Measurements from ENCODE around the gene ZNF366. TPM values are rescaled to one million over a fixed set of nuclear protein-coding genes. Genes with fewer than 3 reads are reported as not detected.

Gene ZNF366
- total RNA-seq, 1 experiment from 2014 or later, result not detected

DNA sequence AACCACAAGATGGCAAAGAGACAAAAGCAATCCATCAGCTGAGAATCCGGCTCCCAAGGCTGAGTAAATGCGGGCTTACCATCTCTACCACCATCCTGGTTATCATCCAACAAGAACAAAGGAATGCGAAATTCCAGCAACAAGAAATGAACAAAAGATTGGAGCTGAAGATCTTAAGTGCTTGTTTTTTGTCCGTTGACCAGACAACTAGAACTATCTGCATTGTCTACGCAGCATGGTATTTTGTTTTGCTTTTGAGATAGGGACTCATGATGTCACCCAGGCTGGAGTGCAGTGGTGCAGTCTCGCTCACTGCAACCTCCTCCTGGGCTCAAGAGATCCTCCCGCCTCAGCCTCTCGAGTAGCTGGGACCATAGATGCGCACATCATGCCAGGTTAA lies 88.9 kb downstream of the ZNF366 start:
- TF ChIP-seq, protein P1, sequence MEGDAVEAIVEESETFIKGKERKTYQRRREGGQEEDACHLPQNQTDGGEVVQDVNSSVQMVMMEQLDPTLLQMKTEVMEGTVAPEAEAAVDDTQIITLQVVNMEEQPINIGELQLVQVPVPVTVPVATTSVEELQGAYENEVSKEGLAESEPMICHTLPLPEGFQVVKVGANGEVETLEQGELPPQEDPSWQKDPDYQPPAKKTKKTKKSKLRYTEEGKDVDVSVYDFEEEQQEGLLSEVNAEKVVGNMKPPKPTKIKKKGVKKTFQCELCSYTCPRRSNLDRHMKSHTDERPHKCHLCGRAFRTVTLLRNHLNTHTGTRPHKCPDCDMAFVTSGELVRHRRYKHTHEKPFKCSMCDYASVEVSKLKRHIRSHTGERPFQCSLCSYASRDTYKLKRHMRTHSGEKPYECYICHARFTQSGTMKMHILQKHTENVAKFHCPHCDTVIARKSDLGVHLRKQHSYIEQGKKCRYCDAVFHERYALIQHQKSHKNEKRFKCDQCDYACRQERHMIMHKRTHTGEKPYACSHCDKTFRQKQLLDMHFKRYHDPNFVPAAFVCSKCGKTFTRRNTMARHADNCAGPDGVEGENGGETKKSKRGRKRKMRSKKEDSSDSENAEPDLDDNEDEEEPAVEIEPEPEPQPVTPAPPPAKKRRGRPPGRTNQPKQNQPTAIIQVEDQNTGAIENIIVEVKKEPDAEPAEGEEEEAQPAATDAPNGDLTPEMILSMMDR (IDR thresholded peaks at IDR 0.05; ENCODE audit: insufficient read depth in 1 of 2, low read depth in 1 of 2, low read length in 1 of 2, severe bottlenecking in 1 of 2, unreplicated experiment in 1 of 2), result no peak
- ChIA-PET POLR2A (no interaction called here), CTCF (interaction anchor here (1.0 kb wide), 1 partner anchor 20 kb away, joined by 3 read pairs; no protein-coding TSS in a partner anchor)
- Mint-ChIP-seq H3K4me3 (ENCODE audit: unreplicated experiment) (no peak overlapping the region), H3K27me3 (ENCODE audit: insufficient read depth, unreplicated experiment) (peaks cover 3% of the 10 kb centered on the region), H3K9me3 (ENCODE audit: unreplicated experiment) (peaks cover 18% of the 10 kb centered on the region), H3K36me3 (ENCODE audit: insufficient read depth, unreplicated experiment) (no peaks in the 10 kb centered on the region), H3K27ac (ENCODE audit: unreplicated experiment) (no peak overlapping the region), H3K4me1 (ENCODE audit: low read depth, unreplicated experiment) (no peaks in the 10 kb centered on the region)
- no peak for DNase-seq
- Histone ChIP-seq H3K9me3 (no peaks in the 10 kb centered on the region), H3K4me1 (no peaks in the 10 kb centered on the region), H3K36me3 (ENCODE audit: control insufficient read depth, insufficient read depth, low read length) (no peaks in the 10 kb centered on the region), H3K4me3 (ENCODE audit: low read depth, low read length) (no peak overlapping the region), H3K27me3 (replicated peaks; ENCODE audit: control insufficient read depth, insufficient read depth, low read length) (no peaks in the 10 kb centered on the region)
- no TSS peak for BruUV-seq (replicated peaks)
- intact Hi-C loops (cut with micrococcal nuclease; ENCODE audit: unreplicated experiment), result no loop called here

- no peak overlapping the region for H3K4me3 Mint-ChIP-seq (ENCODE audit: unreplicated experiment)
- CTCF ChIA-PET, result no interaction called here
- POLR2A ChIA-PET, result no interaction called here
Observed at GRCh38 chr5:72417333-72418062, 89.7 kb downstream of the ZNF366 start.

GRCh38 chr5:72415616-72416325 lies 91.4 kb downstream of the ZNF366 start:
- no peak for DNase-seq
- H3K27ac Mint-ChIP-seq (ENCODE audit: unreplicated experiment), result no peak overlapping the region
- H3K4me1 Mint-ChIP-seq (ENCODE audit: low read depth, unreplicated experiment), result no peaks in the 10 kb centered on the region
- TF ChIP-seq, protein P1 (IDR thresholded peaks at IDR 0.05; ENCODE audit: insufficient read depth in 1 of 2, low read depth in 1 of 2, low read length in 1 of 2, severe bottlenecking in 1 of 2, unreplicated experiment in 1 of 2), result no peak
- no peaks in the 10 kb centered on the region for H3K27me3 Mint-ChIP-seq (ENCODE audit: insufficient read depth, unreplicated experiment)
- no peaks in the 10 kb centered on the region for H3K36me3 Mint-ChIP-seq (ENCODE audit: insufficient read depth, unreplicated experiment)
- Histone ChIP-seq H3K9me3 (no peaks in the 10 kb centered on the region), H3K4me3 (ENCODE audit: low read depth, low read length) (no peak overlapping the region), H3K27me3 (replicated peaks; ENCODE audit: control insufficient read depth, insufficient read depth, low read length) (no peaks in the 10 kb centered on the region), H3K36me3 (ENCODE audit: control insufficient read depth, insufficient read depth, low read length) (no peaks in the 10 kb centered on the region), H3K4me1 (peaks cover 5% of the 10 kb centered on the region; the same call in 1 of the 2 replicates)
- no peak overlapping the region for H3K4me3 Mint-ChIP-seq (ENCODE audit: unreplicated experiment)
- BruUV-seq (replicated peaks), result no TSS peak
- ChIA-PET CTCF (no interaction called here), POLR2A (no interaction called here)
- intact Hi-C loops (cut with micrococcal nuclease; ENCODE audit: unreplicated experiment), result no loop called here
- H3K9me3 Mint-ChIP-seq (ENCODE audit: unreplicated experiment), result no peaks in the 10 kb centered on the region

More at GRCh38 chr5:72417333-72418062, 89.7 kb downstream of the ZNF366 start:
- BruUV-seq (replicated peaks), result no TSS peak
- no peak for DNase-seq
- Histone ChIP-seq H3K36me3 (ENCODE audit: control insufficient read depth, insufficient read depth, low read length) (no peaks in the 10 kb centered on the region), H3K4me1 (peaks cover 1% of the 10 kb centered on the region; the same call in 1 of the 2 replicates), H3K27me3 (replicated peaks; ENCODE audit: control insufficient read depth, insufficient read depth, low read length) (no peaks in the 10 kb centered on the region), H3K4me3 (ENCODE audit: low read depth, low read length) (no peak overlapping the region), H3K9me3 (no peaks in the 10 kb centered on the region)
- no peaks in the 10 kb centered on the region for H3K36me3 Mint-ChIP-seq (ENCODE audit: insufficient read depth, unreplicated experiment)
- no peaks in the 10 kb centered on the region for H3K4me1 Mint-ChIP-seq (ENCODE audit: low read depth, unreplicated experiment)
- H3K9me3 Mint-ChIP-seq (ENCODE audit: unreplicated experiment), result peaks cover 10% of the 10 kb centered on the region
- TF ChIP-seq, protein P1 (IDR thresholded peaks at IDR 0.05; ENCODE audit: insufficient read depth in 1 of 2, low read depth in 1 of 2, low read length in 1 of 2, severe bottlenecking in 1 of 2, unreplicated experiment in 1 of 2), result no peak
- H3K27ac Mint-ChIP-seq (ENCODE audit: unreplicated experiment), result no peak overlapping the region
- no peaks in the 10 kb centered on the region for H3K27me3 Mint-ChIP-seq (ENCODE audit: insufficient read depth, unreplicated experiment)
- intact Hi-C loops (cut with micrococcal nuclease; ENCODE audit: unreplicated experiment), result no loop called here

Measured in Caco-2 (cell line).